GM12872 (cell line): ENCODE data around the gene SYT11.

Experiments
- TF ChIP-seq, protein P1 (sequence below): IDR thresholded peaks from 3 replicates; pipeline ENCODE4 v1.5.1; 2011; ENCODE audit warnings: low read depth, mild to moderate bottlenecking, low read length, moderate library complexity; ENCODE audit not compliant: insufficient read depth

Gene SYT11

DNA sequence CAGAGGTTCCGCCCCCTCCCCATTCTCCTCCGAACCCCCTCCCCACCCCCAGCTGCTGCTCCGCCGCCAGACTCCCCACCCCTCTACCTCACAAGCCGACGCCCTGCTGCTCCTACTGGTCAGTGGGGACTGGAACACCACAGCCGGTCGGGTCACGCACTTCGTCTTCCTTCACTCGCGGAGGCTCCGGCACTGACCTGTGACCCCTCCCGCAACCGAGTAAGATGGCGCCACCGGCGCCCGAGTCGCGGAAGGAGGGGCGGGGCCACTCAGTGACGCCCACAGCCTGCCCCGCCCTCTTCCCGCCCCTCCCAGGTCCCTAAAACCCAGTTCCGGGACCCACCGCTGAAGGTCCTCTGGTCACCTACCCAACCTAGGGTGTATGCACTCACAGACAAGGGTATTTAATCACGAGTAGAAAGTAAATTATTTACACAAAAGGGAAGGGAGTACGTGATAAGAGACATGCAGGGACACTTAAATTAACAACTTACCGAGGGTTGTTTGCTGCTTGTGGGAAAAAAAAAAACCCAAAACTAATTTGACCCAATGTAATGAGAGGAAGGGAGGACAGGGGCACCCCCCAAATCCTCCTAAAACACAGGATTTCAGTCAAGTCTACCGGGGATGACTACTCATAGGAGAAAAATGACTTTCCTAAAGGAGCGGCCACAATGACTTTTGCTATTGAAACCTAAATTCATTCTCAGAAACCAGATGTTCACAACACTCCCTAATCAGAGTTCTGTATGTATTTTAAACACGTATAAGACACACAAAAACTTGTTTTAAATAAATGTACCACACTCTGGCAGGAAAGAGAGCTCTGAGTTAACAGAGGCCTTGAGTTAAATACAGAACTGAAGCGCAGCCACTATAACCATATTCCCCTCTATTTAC, 52.0 kb downstream of the SYT11 start, which contains the start of gene RIT1:
Gene RIT1, minus strand, starts transcription at position 194 of the 900 bp plus-strand sequence. CDS start 588 bp downstream, outside the sequence.
- TF ChIP-seq, protein P1, sequence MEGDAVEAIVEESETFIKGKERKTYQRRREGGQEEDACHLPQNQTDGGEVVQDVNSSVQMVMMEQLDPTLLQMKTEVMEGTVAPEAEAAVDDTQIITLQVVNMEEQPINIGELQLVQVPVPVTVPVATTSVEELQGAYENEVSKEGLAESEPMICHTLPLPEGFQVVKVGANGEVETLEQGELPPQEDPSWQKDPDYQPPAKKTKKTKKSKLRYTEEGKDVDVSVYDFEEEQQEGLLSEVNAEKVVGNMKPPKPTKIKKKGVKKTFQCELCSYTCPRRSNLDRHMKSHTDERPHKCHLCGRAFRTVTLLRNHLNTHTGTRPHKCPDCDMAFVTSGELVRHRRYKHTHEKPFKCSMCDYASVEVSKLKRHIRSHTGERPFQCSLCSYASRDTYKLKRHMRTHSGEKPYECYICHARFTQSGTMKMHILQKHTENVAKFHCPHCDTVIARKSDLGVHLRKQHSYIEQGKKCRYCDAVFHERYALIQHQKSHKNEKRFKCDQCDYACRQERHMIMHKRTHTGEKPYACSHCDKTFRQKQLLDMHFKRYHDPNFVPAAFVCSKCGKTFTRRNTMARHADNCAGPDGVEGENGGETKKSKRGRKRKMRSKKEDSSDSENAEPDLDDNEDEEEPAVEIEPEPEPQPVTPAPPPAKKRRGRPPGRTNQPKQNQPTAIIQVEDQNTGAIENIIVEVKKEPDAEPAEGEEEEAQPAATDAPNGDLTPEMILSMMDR = no peak

DNA sequence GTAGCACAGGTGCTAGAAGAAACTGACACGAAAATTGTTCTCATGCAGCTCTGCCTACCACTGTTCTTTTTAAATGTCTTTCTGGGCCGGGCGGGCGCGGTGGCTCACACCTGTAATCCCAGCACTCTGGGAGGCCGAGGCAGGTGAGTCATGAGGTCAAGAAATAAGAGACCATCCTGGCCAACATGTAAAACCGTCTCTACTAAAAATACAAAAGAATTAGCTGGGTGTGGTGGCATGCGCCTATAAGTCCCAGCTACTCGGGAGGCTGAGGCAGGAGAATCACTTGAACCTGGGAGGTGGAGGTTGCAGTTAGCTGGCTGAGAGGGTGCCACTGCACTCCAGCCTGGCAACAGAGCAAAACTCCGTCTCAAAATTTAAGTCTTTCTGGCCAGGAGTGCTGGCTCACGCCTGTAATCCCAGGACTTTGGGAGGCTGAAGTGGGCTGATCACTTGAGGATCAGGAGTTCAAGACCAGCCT, 52.7 kb downstream of the SYT11 start:
- TF ChIP-seq, protein P1 = no peak

DNA sequence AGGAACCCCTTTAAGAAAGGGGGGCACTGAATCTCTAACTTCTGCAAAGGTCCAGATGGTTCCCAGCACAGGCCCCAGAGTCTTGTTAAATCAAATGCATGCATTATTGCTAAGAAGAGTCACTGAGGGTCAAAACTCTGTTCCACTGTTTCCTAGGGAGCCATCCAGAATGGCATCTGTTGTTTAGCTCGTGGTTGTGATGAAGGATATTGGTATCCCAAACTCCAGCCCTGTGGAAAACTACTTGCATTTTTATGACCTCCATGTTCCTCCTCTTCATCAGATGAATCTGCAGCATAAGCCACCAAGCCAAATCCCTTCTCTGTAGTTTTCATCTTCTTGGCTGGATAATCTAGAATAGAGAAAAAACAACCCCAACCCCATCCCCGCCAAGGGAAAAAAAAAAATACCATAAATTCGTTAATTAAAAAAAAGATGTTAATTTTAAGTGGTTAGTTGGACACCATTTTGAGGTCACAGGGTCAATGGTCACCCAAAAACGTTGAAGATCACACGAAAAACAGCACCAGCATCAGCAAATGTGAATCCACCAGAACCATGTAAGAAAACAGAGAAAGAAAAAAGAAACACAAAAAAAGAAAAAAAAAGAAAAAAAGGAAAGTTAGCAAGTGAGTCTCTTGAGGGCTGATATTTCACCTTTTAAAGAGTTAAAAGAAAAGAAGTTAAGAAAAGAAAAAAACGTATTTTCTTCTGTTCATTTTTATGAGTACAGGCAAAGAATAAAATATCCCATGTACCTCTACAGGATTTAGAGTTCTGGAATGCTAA, 54.8 kb downstream of the SYT11 start:
- TF ChIP-seq, protein P1 = no peak

DNA sequence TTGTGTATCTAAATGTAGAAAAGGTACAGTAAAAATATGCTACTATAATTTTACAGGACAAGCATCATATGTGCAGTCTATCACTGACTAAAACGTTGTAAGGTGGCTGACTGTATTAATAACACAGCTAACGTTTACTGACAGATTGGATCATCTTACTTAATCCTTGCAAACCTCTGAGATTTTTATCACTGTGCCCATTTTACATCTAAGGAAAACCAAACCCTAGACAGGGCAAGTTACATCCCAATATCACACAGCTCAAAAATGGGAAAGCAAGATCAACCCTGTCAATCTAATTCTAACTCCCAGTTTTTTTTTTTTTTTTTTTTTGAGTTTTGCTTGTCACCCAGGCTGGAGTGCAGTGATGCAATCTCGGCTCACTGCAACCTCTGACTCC, 59.3 kb downstream of the SYT11 start:
- TF ChIP-seq, protein P1 = no peak

DNA sequence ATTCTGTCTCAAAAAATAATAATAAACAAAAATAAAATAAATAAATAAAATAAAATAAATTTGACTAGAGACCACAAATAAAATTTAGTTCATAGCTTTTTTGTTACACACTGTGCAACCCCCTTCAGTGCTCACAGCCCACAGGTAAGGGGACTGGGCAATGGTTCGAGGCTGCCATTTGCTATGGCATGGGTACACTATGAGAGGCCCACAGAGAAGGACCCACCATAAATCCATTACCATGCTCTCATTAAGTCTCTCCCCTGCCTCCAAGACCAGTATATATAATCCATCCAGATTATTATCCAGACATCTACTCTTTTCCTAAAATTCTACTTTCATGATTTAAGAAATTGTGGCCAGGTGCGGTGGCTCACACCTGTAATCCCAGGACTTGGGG, 60.4 kb downstream of the SYT11 start:
- TF ChIP-seq, protein P1 = no peak

DNA sequence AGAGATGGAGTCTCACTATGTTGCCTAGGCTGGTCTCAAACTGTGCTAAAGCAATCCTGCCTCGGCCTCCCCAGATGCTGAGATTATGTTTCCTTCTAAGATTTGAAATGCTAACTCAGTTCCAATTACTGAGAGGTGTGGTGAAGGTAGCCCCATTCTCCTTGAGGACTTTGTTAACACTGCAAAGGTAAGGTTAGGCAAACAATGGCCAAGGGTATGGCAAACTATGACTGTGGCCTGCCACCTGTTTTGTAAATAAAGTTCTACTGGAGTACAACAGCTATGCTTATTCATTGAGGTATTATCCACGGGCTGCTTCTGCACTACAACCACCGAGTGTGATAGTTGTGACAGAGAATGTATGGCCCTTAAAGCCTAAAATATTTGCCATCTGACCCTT, 61.4 kb downstream of the SYT11 start:
- TF ChIP-seq, protein P1 = no peak

DNA sequence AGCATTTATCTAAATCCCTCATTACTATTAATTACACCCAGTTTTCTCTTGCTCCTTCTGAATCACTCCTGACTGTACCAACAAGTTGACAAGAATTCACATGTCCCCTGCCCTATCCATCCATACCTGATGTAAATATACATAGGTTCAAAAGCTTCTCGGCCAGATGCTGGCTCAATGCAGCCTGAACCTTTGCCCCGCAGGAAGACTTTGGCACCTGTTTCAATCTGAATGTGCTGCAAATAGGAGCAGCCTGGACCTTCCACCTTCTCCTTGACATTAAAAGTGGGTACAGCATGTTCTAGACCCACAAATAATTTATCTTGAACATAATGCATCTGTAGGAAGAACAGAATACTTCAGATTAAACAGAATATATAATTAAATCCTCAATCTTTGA, 66.1 kb downstream of the SYT11 start:
- TF ChIP-seq, protein P1 = no peak
